HUES64 (cell line): ENCODE data around the gene ANKRD22.

Source experiments
- H3K27ac ChIP-seq: 2 replicates; pipeline ENCODE4 v1.7.0; 2013; ENCODE audit warnings: low read depth, low read length, inconsistent platforms
- H3K27me3 ChIP-seq: 2 replicates; pipeline ENCODE4 v1.6.1; 2013; ENCODE audit warnings: mild to moderate bottlenecking, low read length; ENCODE audit not compliant: insufficient read depth
- H3K36me3 ChIP-seq: 2 replicates; pipeline ENCODE4 v1.6.1; 2013; ENCODE audit warnings: mild to moderate bottlenecking, low read length; ENCODE audit not compliant: insufficient read depth
- H3K4me1 ChIP-seq: 2 replicates; pipeline ENCODE4 v1.6.1; 2013; ENCODE audit warnings: mild to moderate bottlenecking, low read length, moderate library complexity; ENCODE audit not compliant: insufficient read depth
- H3K4me3 ChIP-seq: 2 replicates; pipeline ENCODE4 v1.5.1; 2013; ENCODE audit warnings: mild to moderate bottlenecking, low read length, moderate library complexity
- H3K9ac ChIP-seq: 2 replicates; pipeline ENCODE4 v1.6.1; 2013; ENCODE audit warnings: mild to moderate bottlenecking, low read depth, low read length
- H3K9me3 ChIP-seq: 2 replicates; pipeline ENCODE4 v1.6.1; 2013; ENCODE audit warnings: low read depth, low read length; ENCODE audit not compliant: insufficient read depth
- WGBS: fragments of 150-250, 120-280 bp; methylation state at CpG from one replicate; pipeline ENCODE4 v1.1.7; 2013; ENCODE audit warnings: missing lambda C conversion rate; 5-methylcytosine and 5-hydroxymethylcytosine counted together

The ANKRD22 gene

GRCh38 chr10:88874281-88874680 is 22.6 kb upstream of the ANKRD22 start:
- no peak overlapping the region for H3K27ac ChIP-seq
- peaks cover 6% of the 10 kb centered on the region; the same call in 1 of the 2 replicates for H3K4me1 ChIP-seq
- no peaks in the 10 kb centered on the region for H3K36me3 ChIP-seq
- H3K9me3 ChIP-seq = no peaks in the 10 kb centered on the region
- no peak overlapping the region for H3K9ac ChIP-seq
- H3K27me3 ChIP-seq = peaks cover 11% of the 10 kb centered on the region
- WGBS = 89% methylated on average over 1 of the region's 2 CpGs
- H3K4me3 ChIP-seq = no peak overlapping the region

- H3K36me3 ChIP-seq = no peaks in the 10 kb centered on the region
- H3K4me1 ChIP-seq = peaks cover 6% of the 10 kb centered on the region; the same call in 1 of the 2 replicates
- no CpG with 5 or more reads among the region's 2 CpGs for WGBS
- no peak overlapping the region for H3K27ac ChIP-seq
- H3K9ac ChIP-seq = no peak overlapping the region
- H3K9me3 ChIP-seq = no peaks in the 10 kb centered on the region
- peaks cover 6% of the 10 kb centered on the region for H3K27me3 ChIP-seq
- H3K4me3 ChIP-seq = no peak overlapping the region
These were observed 22.1 kb upstream of the ANKRD22 start for GRCh38 chr10:88873757-88874156.

GRCh38 chr10:88870089-88870488 is 18.4 kb upstream of the ANKRD22 start:
- H3K27me3 ChIP-seq = no peaks in the 10 kb centered on the region
- H3K36me3 ChIP-seq = no peaks in the 10 kb centered on the region
- H3K9ac ChIP-seq = no peak overlapping the region
- no peak overlapping the region for H3K27ac ChIP-seq
- no peak overlapping the region for H3K4me3 ChIP-seq
- no peaks in the 10 kb centered on the region for H3K9me3 ChIP-seq
- H3K4me1 ChIP-seq = peaks cover 6% of the 10 kb centered on the region; the same call in 1 of the 2 replicates

- Histone ChIP-seq H3K27me3 (no peaks in the 10 kb centered on the region), H3K4me1 (peaks cover 6% of the 10 kb centered on the region; the same call in 1 of the 2 replicates), H3K9me3 (no peaks in the 10 kb centered on the region), H3K36me3 (no peaks in the 10 kb centered on the region), H3K9ac (no peak overlapping the region), H3K4me3 (no peak overlapping the region), H3K27ac (no peak overlapping the region)
- WGBS = 95% methylated on average over 2 of the region's 2 CpGs
These were observed 14.8 kb upstream of the ANKRD22 start for GRCh38 chr10:88866454-88866853.

- Histone ChIP-seq H3K9me3 (no peaks in the 10 kb centered on the region), H3K4me3 (no peak overlapping the region), H3K27me3 (no peaks in the 10 kb centered on the region), H3K9ac (no peak overlapping the region), H3K36me3 (no peaks in the 10 kb centered on the region), H3K27ac (no peak overlapping the region), H3K4me1 (peaks cover 5% of the 10 kb centered on the region; the same call in 1 of the 2 replicates)
- 97% methylated on average over 4 of the region's 4 CpGs for WGBS
These were observed 13.7 kb upstream of the ANKRD22 start for GRCh38 chr10:88865281-88865876.

- Histone ChIP-seq H3K36me3 (no peaks in the 10 kb centered on the region), H3K27me3 (no peaks in the 10 kb centered on the region), H3K4me1 (no peaks in the 10 kb centered on the region), H3K9me3 (no peaks in the 10 kb centered on the region), H3K27ac (no peak overlapping the region), H3K9ac (no peak overlapping the region), H3K4me3 (no peak overlapping the region)
- WGBS = 0% methylated on average over 1 of the region's 1 CpG
These were observed 9.4 kb upstream of the ANKRD22 start for GRCh38 chr10:88861036-88861435.

GRCh38 chr10:88858491-88858890 is 6.8 kb upstream of the ANKRD22 start:
- Histone ChIP-seq H3K27me3 (no peaks in the 10 kb centered on the region), H3K9me3 (no peaks in the 10 kb centered on the region), H3K4me3 (no peak overlapping the region), H3K36me3 (no peaks in the 10 kb centered on the region), H3K27ac (no peak overlapping the region), H3K9ac (no peak overlapping the region), H3K4me1 (peaks cover 3% of the 10 kb centered on the region; the same call in 1 of the 2 replicates)
- 91% methylated on average over 2 of the region's 2 CpGs for WGBS

DNA sequence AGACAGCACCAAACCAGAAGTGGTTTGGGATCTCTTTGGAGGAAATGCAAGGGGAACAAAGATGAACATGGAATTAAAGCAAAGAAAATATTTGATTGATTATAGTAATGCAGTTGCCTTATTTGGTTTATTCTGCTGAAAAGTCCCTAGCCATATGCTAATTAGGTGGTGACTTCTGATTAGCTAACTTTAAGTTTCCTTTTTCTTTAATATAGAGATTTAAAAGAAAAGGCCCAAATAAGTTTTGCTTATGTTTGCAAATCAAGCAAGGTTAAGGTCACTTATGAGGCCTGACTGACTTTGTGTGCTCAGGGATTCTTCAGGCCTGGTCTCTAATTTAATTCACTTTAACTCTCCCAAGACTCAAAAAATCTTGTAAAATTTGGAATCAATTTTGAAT is 6.2 kb upstream of the ANKRD22 start:
- Histone ChIP-seq H3K9me3 (no peaks in the 10 kb centered on the region), H3K9ac (no peak overlapping the region), H3K4me1 (peaks cover 4% of the 10 kb centered on the region; the same call in 1 of the 2 replicates), H3K4me3 (no peak overlapping the region), H3K27me3 (no peaks in the 10 kb centered on the region), H3K36me3 (no peaks in the 10 kb centered on the region), H3K27ac (no peak overlapping the region)

- peaks cover 7% of the 10 kb centered on the region for H3K4me1 ChIP-seq
- 97% methylated on average over 3 of the region's 3 CpGs for WGBS
These were observed 3.0 kb upstream of the ANKRD22 start for GRCh38 chr10:88854684-88855083.

GRCh38 chr10:88853155-88853881 is 1.7 kb upstream of the ANKRD22 start:
- H3K9ac ChIP-seq = no peak overlapping the region
- no peaks in the 10 kb centered on the region for H3K27me3 ChIP-seq
- H3K27ac ChIP-seq = no peak overlapping the region
- H3K36me3 ChIP-seq = no peaks in the 10 kb centered on the region
- peaks cover 7% of the 10 kb centered on the region for H3K4me1 ChIP-seq
- 84% methylated on average over 4 of the region's 4 CpGs for WGBS
- H3K9me3 ChIP-seq = no peaks in the 10 kb centered on the region
- no peak overlapping the region for H3K4me3 ChIP-seq

More at GRCh38 chr10:88854684-88855083, 3.0 kb upstream of the ANKRD22 start:
- Histone ChIP-seq H3K36me3 (no peaks in the 10 kb centered on the region), H3K27me3 (no peaks in the 10 kb centered on the region), H3K9ac (no peak overlapping the region), H3K27ac (no peak overlapping the region), H3K9me3 (no peaks in the 10 kb centered on the region), H3K4me3 (no peak overlapping the region)

GRCh38 chr10:88852327-88852726 is 683 bp upstream of the ANKRD22 start:
- H3K9ac ChIP-seq = no peak overlapping the region
- WGBS = 96% methylated on average over 4 of the region's 4 CpGs
- no peak overlapping the region for H3K4me3 ChIP-seq
- no peaks in the 10 kb centered on the region for H3K36me3 ChIP-seq
- H3K27me3 ChIP-seq = no peaks in the 10 kb centered on the region
- H3K27ac ChIP-seq = no peak overlapping the region
- peaks cover 7% of the 10 kb centered on the region for H3K4me1 ChIP-seq
- H3K9me3 ChIP-seq = no peaks in the 10 kb centered on the region
